Endothelial cell of umbilical vein (primary cell): ENCODE data around the gene CD79B. TPM values are rescaled to one million over a fixed set of nuclear protein-coding genes. Genes with fewer than 3 reads are reported as not detected.

Experiments
- BruUV-seq: library from RNA; stranded (reverse); fragments of 400-500 nt; replicated peaks from 2 replicates; lab custom pipeline; 2021; lab: Mats Ljungman, UMichigan
- CTCF ChIA-PET: fragments of 300-600, 350-600 bp; sonication (Branson Sonifier 250); formaldehyde crosslinking; loops from one replicate; lab custom pipeline; 2021; ENCODE audit warnings: antibody characterized with exemption, inconsistent platforms; lab: Charles Lee
- POLR2A ChIA-PET: fragments of 300-600, 350-600 bp; sonication (Branson Sonifier 250); formaldehyde crosslinking; loops from one replicate; lab custom pipeline; 2021; ENCODE audit warnings: antibody characterized with exemption, inconsistent platforms; lab: Charles Lee
- DNase-seq: peaks from one replicate; pipeline ENCODE4 v3.0.0-alpha.2; 2011; ENCODE audit warnings: low read depth, low spot score
- FAIRE-seq: peaks from 2 replicates; lab custom pipeline; 2011; peaks lifted over from hg19 to GRCh38; lab: Jason Lieb, UNC
- H2AFZ ChIP-seq: 2 replicates; pipeline ENCODE4 v1.6.0; 2012; ENCODE audit warnings: low read depth, low read length, control low read depth, inconsistent platforms
- H3K27ac ChIP-seq: 2 replicates; pipeline ENCODE4 v1.5.1; 2011; ENCODE audit warnings: low read depth, mild to moderate bottlenecking, control low read depth, low read length, moderate library complexity; ENCODE audit not compliant: insufficient read depth
- H3K27me3 ChIP-seq, 2 experiments: 2 replicates each; pipeline versions ENCODE4 v1.6.0 to v1.6.1; 2011; ENCODE audit warnings: low read length in 2 of 2, mixed read lengths in 1 of 2; ENCODE audit not compliant: control insufficient read depth in 2 of 2, insufficient read depth in 2 of 2
- H3K36me3 ChIP-seq, 2 experiments: 2 replicates in 1 of 2; 3 replicates in 1 of 2; pipeline ENCODE4 v1.5.1; 2011; ENCODE audit warnings: low read length in 2 of 2, mild to moderate bottlenecking in 1 of 2, moderate library complexity in 1 of 2; ENCODE audit not compliant: control insufficient read depth in 2 of 2, insufficient read depth in 2 of 2; ENCODE audit errors: extremely low read depth in 1 of 2
- H3K4me1 ChIP-seq: 3 replicates; pipeline ENCODE4 v1.5.1; 2011; ENCODE audit warnings: mild to moderate bottlenecking, low read length; ENCODE audit not compliant: control insufficient read depth, insufficient read depth; ENCODE audit errors: extremely low read depth
- H3K4me2 ChIP-seq: 2 replicates; pipeline ENCODE4 v1.6.1; 2011; ENCODE audit warnings: low read length, control low read depth, mixed read lengths; ENCODE audit not compliant: insufficient read depth
- H3K4me3 ChIP-seq, 3 experiments: fragments of 200-600 bp in 1 of 3; sonication (generic), shearing (Covaris generic) in 1 of 3; replicated peaks in 1 of 3; 2 replicates each; pipeline ENCODE4 v1.5.1; 2011 to 2016; ENCODE audit warnings: control low read depth in 3 of 3, low read length in 3 of 3, mild to moderate bottlenecking in 2 of 3, inconsistent platforms in 1 of 3, low read depth in 1 of 3, moderate library complexity in 1 of 3; ENCODE audit not compliant: insufficient read depth in 1 of 3
- H3K79me2 ChIP-seq: 2 replicates; pipeline ENCODE4 v1.6.0; 2012; ENCODE audit warnings: low read length, inconsistent platforms; ENCODE audit not compliant: control insufficient read depth, insufficient read depth
- H3K9ac ChIP-seq: replicated peaks from 2 replicates; pipeline ENCODE3; 2011; ENCODE audit warnings: low read length, control low read depth; ENCODE audit not compliant: insufficient read depth; ENCODE audit errors: extremely low read depth
- H3K9me1 ChIP-seq: replicated peaks from 3 replicates; pipeline ENCODE4 v1.6.0; 2011; ENCODE audit warnings: mild to moderate bottlenecking, low read length; ENCODE audit not compliant: control insufficient read depth, insufficient read depth; ENCODE audit errors: extremely low read depth
- H3K9me3 ChIP-seq: replicated peaks from 2 replicates; pipeline ENCODE4 v1.5.1; 2012; ENCODE audit warnings: low read length, inconsistent platforms; ENCODE audit not compliant: control insufficient read depth, insufficient read depth
- H4K20me1 ChIP-seq: replicated peaks from 2 replicates; pipeline ENCODE3; 2011; ENCODE audit warnings: mild to moderate bottlenecking, low read length; ENCODE audit not compliant: control insufficient read depth, insufficient read depth; ENCODE audit errors: extremely low read depth
- CTCF ChIP-seq, 2 donors: IDR thresholded peaks; 1 replicate in 1 of 2; 2 replicates in 1 of 2; pipeline ENCODE4 v1.5.1; 2011; ENCODE audit warnings: low read length in 2 of 2, mild to moderate bottlenecking in 2 of 2, moderate library complexity in 2 of 2, control low read depth in 1 of 2, inconsistent platforms in 1 of 2, low read depth in 1 of 2; ENCODE audit not compliant: insufficient read depth in 1 of 2; ENCODE audit errors: extremely low read depth in 1 of 2
- EZH2 ChIP-seq: IDR thresholded peaks from 2 replicates; pipeline ENCODE4 v1.6.1; 2012; ENCODE audit warnings: borderline replicate concordance, low read depth, mild to moderate bottlenecking, moderate library complexity, low read length, inconsistent platforms; ENCODE audit not compliant: severe bottlenecking
- FOS ChIP-seq: IDR thresholded peaks from 2 replicates; pipeline ENCODE4 v1.6.1; 2011; ENCODE audit warnings: mild to moderate bottlenecking, low read length, moderate library complexity, borderline replicate concordance; ENCODE audit not compliant: insufficient read depth
- GATA2 ChIP-seq: IDR thresholded peaks from 2 replicates; pipeline ENCODE4 v1.7.0; 2011; ENCODE audit warnings: low read depth, mild to moderate bottlenecking, moderate library complexity, mixed read lengths, low read length; ENCODE audit not compliant: insufficient read length, insufficient read depth
- JUN ChIP-seq: IDR thresholded peaks from 2 replicates; pipeline ENCODE4 v1.6.1; 2011; ENCODE audit warnings: borderline replicate concordance, low read depth; ENCODE audit not compliant: insufficient read length, insufficient read depth
- MYC ChIP-seq: IDR thresholded peaks from one replicate; pipeline ENCODE4 v1.6.1; 2011; ENCODE audit warnings: mild to moderate bottlenecking, low read depth, low read length
- POLR2A ChIP-seq: IDR thresholded peaks from 2 replicates; pipeline ENCODE4 v1.6.1; 2012; ENCODE audit warnings: low read depth, mild to moderate bottlenecking, control low read depth, low read length
- POLR2AphosphoS5 ChIP-seq: IDR thresholded peaks from 2 replicates; pipeline ENCODE4 v1.6.1; 2012; ENCODE audit warnings: low read depth, mild to moderate bottlenecking, control low read depth, low read length, moderate library complexity; ENCODE audit not compliant: insufficient read depth
- dilution Hi-C: fragments of 300-500 bp; cut with MboI; formaldehyde crosslinking; loops from one replicate; pipeline ENCODE4 v1.15.0; 2019; ENCODE audit warnings: low sequenced_read_pairs; ENCODE audit not compliant: extremely low pct_ligation_motif_present
- intact Hi-C: fragments of 100-400 bp; cut with micrococcal nuclease; formaldehyde crosslinking; loops from one replicate; pipeline ENCODE4 v1.10.0; 2022
- polyA plus RNA-seq, 4 experiments: library from polyadenylated mRNA; depleted of rRNA in 3 of 4; stranded (reverse) in 3 of 4; unstranded in 1 of 4; fragments of >200 nt; gene quantifications; 2 replicates each; pipeline versions ENCODE4 v1.2.1 to v1.2.3, GENCODE V29; 2011 to 2012; ENCODE audit warnings: missing spikeins in 1 of 4
- total RNA-seq: library from RNA; stranded (reverse); gene quantifications from 2 replicates; pipeline ENCODE4 v1.2.3, GENCODE V29; 2021
- TF ChIP-seq, protein P1 (sequence below): IDR thresholded peaks from 2 replicates; pipeline ENCODE4 v1.6.1; 2011; ENCODE audit not compliant: insufficient read depth, insufficient read length

CD79B gene
- total and polyA plus RNA-seq, 2 donors (not counting 3 experiments of a cell fraction or from before 2014, with no cell fraction given): 2.1 to 3.9 TPM

DNA sequence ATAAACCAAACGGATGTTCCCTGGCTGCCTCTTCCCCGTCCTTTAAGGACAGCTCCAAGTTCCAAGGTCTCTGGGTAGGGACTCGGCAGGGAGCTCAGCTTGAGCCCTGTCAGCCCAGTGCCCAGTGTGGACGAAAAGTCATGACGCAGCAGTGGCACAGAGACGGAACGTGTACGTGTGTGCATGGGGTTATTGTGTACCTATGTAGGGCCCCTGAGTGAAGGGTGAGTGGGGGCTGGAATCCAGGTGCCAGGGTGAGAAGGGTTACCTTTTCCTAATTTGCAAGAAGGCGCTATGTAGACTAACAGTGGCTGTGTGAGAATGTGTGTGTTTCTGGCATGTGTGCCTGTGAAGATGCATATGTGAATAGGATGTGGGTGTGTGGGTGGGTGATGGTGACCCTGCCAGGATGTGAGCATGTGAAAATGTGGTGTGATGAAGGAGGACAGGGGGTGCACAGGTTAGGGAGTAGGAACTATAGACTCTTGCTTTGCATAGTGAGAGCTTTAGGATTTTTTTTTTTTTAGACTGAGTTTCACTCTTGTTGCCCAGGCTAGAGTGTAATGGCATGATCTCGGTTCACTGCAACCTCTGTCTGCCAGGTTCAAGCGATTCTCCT, 34.6 kb upstream of the CD79B start:
- no peaks in the 10 kb centered on the region for H3K9me3 ChIP-seq
- no peak for DNase-seq
- ChIA-PET POLR2A (no interaction called here), CTCF (interaction anchor here (0.6 to 1.3 kb wide), 3 partner anchors 12 to 21 kb away, joined by 3 to 4 read pairs (median 3); no protein-coding TSS in a partner anchor)
- H2AFZ ChIP-seq: no peak overlapping the region
- H3K9me1 ChIP-seq: no peaks in the 10 kb centered on the region
- no peak overlapping the region for H3K27ac ChIP-seq
- H3K4me2 ChIP-seq: no peak overlapping the region
- H3K4me3 ChIP-seq: no peak overlapping the region
- no peak for TF ChIP-seq POLR2A
- no peak for TF ChIP-seq JUN
- no peak for TF ChIP-seq MYC
- TF ChIP-seq GATA2: no peak
- TF ChIP-seq CTCF (IDR thresholded peaks at IDR 0.05; ENCODE audit: extremely low read depth in 1 of 2, insufficient read depth in 1 of 2, low read depth in 1 of 2, low read length in 2 of 2): no peak
- TF ChIP-seq POLR2AphosphoS5: no peak
- no peak for TF ChIP-seq FOS
- no peak for TF ChIP-seq EZH2
- TF ChIP-seq, protein P1, sequence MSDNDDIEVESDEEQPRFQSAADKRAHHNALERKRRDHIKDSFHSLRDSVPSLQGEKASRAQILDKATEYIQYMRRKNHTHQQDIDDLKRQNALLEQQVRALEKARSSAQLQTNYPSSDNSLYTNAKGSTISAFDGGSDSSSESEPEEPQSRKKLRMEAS: no peak
- no peaks in the 10 kb centered on the region for H3K36me3 ChIP-seq
- H4K20me1 ChIP-seq: no peaks in the 10 kb centered on the region
- no peak for FAIRE-seq
- no peaks in the 10 kb centered on the region for H3K79me2 ChIP-seq
- H3K9ac ChIP-seq: no peak overlapping the region
- intact Hi-C loops: no loop called here
- dilution Hi-C loops: no loop called here
- no peaks in the 10 kb centered on the region for H3K4me1 ChIP-seq
- no peaks in the 10 kb centered on the region for H3K27me3 ChIP-seq
- no TSS peak for BruUV-seq
